WTC11 (cell line): Measurements from ENCODE around the gene CGNL1. TPM values are rescaled to one million over a fixed set of nuclear protein-coding genes. Genes with fewer than 3 reads are reported as not detected.
A peak's percentile ranks its signal among the peaks of the same experiment; 100 is the strongest.

ENCODE experiments used
- ATAC-seq: fragments of 200-7000 bp; cut with Tn5 transposase; 2 replicates; pipeline ENCODE4 v1.10.0; 2021; ENCODE audit warnings: mild to moderate bottlenecking, moderate library complexity
- CTCF ChIA-PET: fragments of 300-600 bp; sonication (Branson Sonifier 250); formaldehyde crosslinking; loops from one replicate; lab custom pipeline; 2021; ENCODE audit warnings: antibody characterized with exemption; lab: Charles Lee
- POLR2A ChIA-PET: fragments of 350-600 bp; sonication (Branson Sonifier 250); formaldehyde crosslinking; loops from one replicate; lab custom pipeline; 2021; ENCODE audit warnings: antibody characterized with exemption; lab: Charles Lee
- DNase-seq: peaks from one replicate; pipeline ENCODE4 v3.0.0; 2021; ENCODE audit warnings: low spot score
- H3K27ac Mint-ChIP-seq: 2 replicates; pipeline ENCODE4 v1.8.0; 2021; ENCODE audit warnings: mixed read lengths
- H3K27me3 Mint-ChIP-seq: 2 replicates; pipeline ENCODE4 v1.8.0; 2021; ENCODE audit warnings: low read depth, mild to moderate bottlenecking, moderate library complexity, mixed read lengths
- H3K36me3 Mint-ChIP-seq: 2 replicates; pipeline ENCODE4 v1.8.0; 2021; ENCODE audit warnings: mixed read lengths
- H3K4me1 Mint-ChIP-seq: 2 replicates; pipeline ENCODE4 v1.8.0; 2022; ENCODE audit warnings: mixed read lengths
- H3K4me3 Mint-ChIP-seq: 2 replicates; pipeline ENCODE4 v1.8.0; 2021; ENCODE audit warnings: mild to moderate bottlenecking, moderate library complexity, mixed read lengths
- H3K9me3 Mint-ChIP-seq: 2 replicates; pipeline ENCODE4 v1.8.0; 2021; ENCODE audit warnings: mixed read lengths
- AR ChIP-seq: fragments of 250-450 bp; sonication (Bioruptor Pico); IDR thresholded peaks from 2 replicates; pipeline ENCODE4 v1.9.0; 2021; ENCODE audit warnings: mild to moderate bottlenecking
- ATF6 ChIP-seq: sonication (generic); formaldehyde crosslinking; IDR thresholded peaks from 2 replicates; pipeline ENCODE4 v1.8.1; 2023; ENCODE audit warnings: mild to moderate bottlenecking, missing genetic modification reagents
- CDX4 ChIP-seq: fragments of 250-450 bp; sonication (Bioruptor Pico); IDR thresholded peaks from 2 replicates; pipeline ENCODE4 v1.9.0; 2021; ENCODE audit warnings: moderate library complexity, mild to moderate bottlenecking, inconsistent platforms, borderline replicate concordance
- E2F1 ChIP-seq: sonication (generic); formaldehyde crosslinking; IDR thresholded peaks from 2 replicates; pipeline ENCODE4 v1.8.0; 2022; ENCODE audit warnings: mild to moderate bottlenecking, missing genetic modification reagents
- FOXJ3 ChIP-seq: sonication (generic); formaldehyde crosslinking; IDR thresholded peaks from 2 replicates; pipeline ENCODE4 v1.9.0; 2021; ENCODE audit warnings: missing genetic modification reagents, mild to moderate bottlenecking, borderline replicate concordance
- FOXP1 ChIP-seq: sonication (generic); formaldehyde crosslinking; IDR thresholded peaks from 2 replicates; pipeline ENCODE4 v1.8.0; 2022; ENCODE audit warnings: missing genetic modification reagents, mild to moderate bottlenecking, moderate library complexity, borderline replicate concordance
- JUN ChIP-seq: sonication (generic); formaldehyde crosslinking; IDR thresholded peaks from 2 replicates; pipeline ENCODE4 v1.8.0; 2023; ENCODE audit warnings: mild to moderate bottlenecking, missing genetic modification reagents
- MAX ChIP-seq: sonication (generic); formaldehyde crosslinking; IDR thresholded peaks from 2 replicates; pipeline ENCODE4 v1.8.0; 2022; ENCODE audit warnings: mild to moderate bottlenecking, missing genetic modification reagents
- MYBL2 ChIP-seq: sonication (generic); formaldehyde crosslinking; IDR thresholded peaks from 2 replicates; pipeline ENCODE4 v1.8.1; 2023; ENCODE audit warnings: mild to moderate bottlenecking, moderate library complexity, missing genetic modification reagents
- NFATC4 ChIP-seq: fragments of 250-450 bp; sonication (Bioruptor Pico); IDR thresholded peaks from 2 replicates; pipeline ENCODE4 v1.9.0; 2021; ENCODE audit warnings: mild to moderate bottlenecking
- NR2C2 ChIP-seq: sonication (generic); formaldehyde crosslinking; IDR thresholded peaks from 2 replicates; pipeline ENCODE4 v1.8.0; 2022; ENCODE audit warnings: mild to moderate bottlenecking, missing genetic modification reagents
- PRDM15 ChIP-seq: sonication (generic); formaldehyde crosslinking; IDR thresholded peaks from 2 replicates; pipeline ENCODE4 v1.8.0; 2022; ENCODE audit warnings: missing genetic modification reagents
- RORB ChIP-seq: fragments of 250-450 bp; sonication (Bioruptor Pico); IDR thresholded peaks from 2 replicates; pipeline ENCODE4 v1.9.0; 2021; ENCODE audit warnings: mild to moderate bottlenecking
- SMAD4 ChIP-seq: sonication (generic); formaldehyde crosslinking; IDR thresholded peaks from 2 replicates; pipeline ENCODE4 v1.8.0; 2022; ENCODE audit warnings: mild to moderate bottlenecking, missing genetic modification reagents
- SP1 ChIP-seq: sonication (generic); formaldehyde crosslinking; conservative IDR thresholded peaks from 2 replicates; pipeline ENCODE4 v1.8.1; 2022; ENCODE audit warnings: missing genetic modification reagents
- ZBTB43 ChIP-seq: sonication (generic); formaldehyde crosslinking; IDR thresholded peaks from 2 replicates; pipeline ENCODE4 v1.8.1; 2023; ENCODE audit warnings: mild to moderate bottlenecking, missing genetic modification reagents
- ZNF138 ChIP-seq: sonication (generic); formaldehyde crosslinking; conservative IDR thresholded peaks from 2 replicates; pipeline ENCODE4 v1.8.1; 2022; ENCODE audit warnings: mild to moderate bottlenecking, moderate library complexity, missing genetic modification reagents
- ZNF416 ChIP-seq: fragments of 250-450 bp; sonication (Bioruptor Pico); IDR thresholded peaks from 2 replicates; pipeline ENCODE4 v1.9.0; 2021; ENCODE audit warnings: mild to moderate bottlenecking, inconsistent platforms
- total RNA-seq: library from RNA; stranded (reverse); gene quantifications from 3 replicates; pipeline ENCODE4 v1.2.3, GENCODE V29; 2021

Gene CGNL1
- total RNA-seq, 1 experiment from 2014 or later, result 57.3 TPM

GRCh38 chr15:57419335-57419734, 43.0 kb downstream of the CGNL1 start (continued):
- TF ChIP-seq PRDM15 (CRISPR knock-in tag), result no peak
- TF ChIP-seq SMAD4 (CRISPR knock-in tag), result no peak
- TF ChIP-seq AR (CRISPR knock-in tag), result no peak

- ATAC-seq (no peak), DNase-seq (no peak)
- H3K4me1 Mint-ChIP-seq, result peaks cover 51% of the 10 kb centered on the region
- TF ChIP-seq FOXP1 (CRISPR knock-in tag) (no peak), JUN (CRISPR knock-in tag) (no peak), E2F1 (CRISPR knock-in tag) (no peak), MYBL2 (CRISPR knock-in tag) (no peak)
- ChIA-PET POLR2A (no interaction called here), CTCF (no interaction called here)
- peaks cover 15% of the 10 kb centered on the region for H3K36me3 Mint-ChIP-seq
- H3K9me3 Mint-ChIP-seq, result no peaks in the 10 kb centered on the region
- H3K27ac Mint-ChIP-seq, result peak overlapping the region; percentile 24; the same call in 1 of the 2 replicates
- no peaks in the 10 kb centered on the region for H3K27me3 Mint-ChIP-seq
- H3K4me3 Mint-ChIP-seq, result no peak overlapping the region
Observed at GRCh38 chr15:57421110-57421509, 44.8 kb downstream of the CGNL1 start.

GRCh38 chr15:57421551-57421950, 45.2 kb downstream of the CGNL1 start:
- ChIA-PET POLR2A (no interaction called here), CTCF (no interaction called here)
- H3K27me3 Mint-ChIP-seq, result no peaks in the 10 kb centered on the region
- H3K9me3 Mint-ChIP-seq, result no peaks in the 10 kb centered on the region
- H3K4me3 Mint-ChIP-seq, result no peak overlapping the region
- H3K27ac Mint-ChIP-seq, result peak overlapping the region; percentile 24
- ATAC-seq (peak; percentile 43; the same call in 1 of the 2 replicates), DNase-seq (no peak)
- H3K36me3 Mint-ChIP-seq, result peaks cover 11% of the 10 kb centered on the region
- TF ChIP-seq AR (CRISPR knock-in tag), result no peak
- TF ChIP-seq ZNF416 (CRISPR knock-in tag), result no peak
- no peak for TF ChIP-seq ATF6
- TF ChIP-seq ZNF138 (CRISPR knock-in tag), result no peak
- TF ChIP-seq MAX (CRISPR knock-in tag), result no peak
- TF ChIP-seq RORB (CRISPR knock-in tag), result no peak
- TF ChIP-seq CDX4 (CRISPR knock-in tag), result no peak
- no peak for TF ChIP-seq NFATC4 (CRISPR knock-in tag)
- TF ChIP-seq NR2C2 (CRISPR knock-in tag), result no peak
- no peak for TF ChIP-seq FOXJ3
- no peak for TF ChIP-seq ZBTB43
- TF ChIP-seq SMAD4 (CRISPR knock-in tag), result no peak
- TF ChIP-seq SP1 (CRISPR knock-in tag), result no peak
- peaks cover 55% of the 10 kb centered on the region for H3K4me1 Mint-ChIP-seq
